ENCODE data around the gene ASTL.

Gene ASTL

DNA sequence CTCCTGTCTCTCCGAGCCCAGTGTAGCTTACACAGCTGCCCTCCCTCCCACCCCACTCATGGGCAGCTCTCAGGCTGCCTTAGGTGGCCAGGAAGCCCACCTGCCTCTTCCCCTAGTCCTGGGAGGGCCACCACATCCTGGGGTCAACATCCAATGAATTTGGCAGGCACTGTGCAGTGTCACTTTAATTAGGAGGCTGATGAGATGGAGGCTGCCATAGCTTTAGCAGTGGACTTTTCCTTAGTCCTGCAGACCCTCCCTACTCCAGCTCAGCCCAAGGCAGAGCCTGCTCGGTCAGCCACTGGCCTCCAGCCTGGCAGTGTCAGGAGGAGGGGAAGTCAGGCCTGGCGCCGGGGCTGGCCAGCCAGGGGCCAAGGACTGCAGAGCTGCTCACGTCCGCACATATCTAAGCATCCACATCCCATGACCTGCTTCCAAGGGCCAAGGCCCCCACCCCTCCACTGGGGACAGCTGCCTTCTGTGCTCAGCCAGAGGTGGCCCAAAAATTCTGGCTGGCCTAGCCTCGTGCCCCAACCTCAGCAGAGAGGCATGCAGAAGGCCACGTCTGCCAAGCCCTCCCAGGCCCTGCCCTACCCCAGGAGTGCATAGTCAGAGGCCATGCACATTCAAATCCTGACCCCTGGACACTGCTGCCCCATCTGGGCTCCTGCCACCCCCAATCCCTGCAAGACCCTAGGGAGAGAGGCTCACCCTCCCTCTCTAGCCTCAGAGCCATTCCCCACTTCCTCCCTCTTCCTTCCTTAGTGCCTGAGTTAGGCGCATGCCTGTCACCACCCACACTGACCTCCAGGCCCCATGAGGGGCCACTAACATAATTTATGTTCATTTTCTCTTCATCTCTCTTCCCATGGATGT is 55.0 kb downstream of the ASTL start:
- no peak for DNase-seq (ENCODE audit: low read depth)

DNA sequence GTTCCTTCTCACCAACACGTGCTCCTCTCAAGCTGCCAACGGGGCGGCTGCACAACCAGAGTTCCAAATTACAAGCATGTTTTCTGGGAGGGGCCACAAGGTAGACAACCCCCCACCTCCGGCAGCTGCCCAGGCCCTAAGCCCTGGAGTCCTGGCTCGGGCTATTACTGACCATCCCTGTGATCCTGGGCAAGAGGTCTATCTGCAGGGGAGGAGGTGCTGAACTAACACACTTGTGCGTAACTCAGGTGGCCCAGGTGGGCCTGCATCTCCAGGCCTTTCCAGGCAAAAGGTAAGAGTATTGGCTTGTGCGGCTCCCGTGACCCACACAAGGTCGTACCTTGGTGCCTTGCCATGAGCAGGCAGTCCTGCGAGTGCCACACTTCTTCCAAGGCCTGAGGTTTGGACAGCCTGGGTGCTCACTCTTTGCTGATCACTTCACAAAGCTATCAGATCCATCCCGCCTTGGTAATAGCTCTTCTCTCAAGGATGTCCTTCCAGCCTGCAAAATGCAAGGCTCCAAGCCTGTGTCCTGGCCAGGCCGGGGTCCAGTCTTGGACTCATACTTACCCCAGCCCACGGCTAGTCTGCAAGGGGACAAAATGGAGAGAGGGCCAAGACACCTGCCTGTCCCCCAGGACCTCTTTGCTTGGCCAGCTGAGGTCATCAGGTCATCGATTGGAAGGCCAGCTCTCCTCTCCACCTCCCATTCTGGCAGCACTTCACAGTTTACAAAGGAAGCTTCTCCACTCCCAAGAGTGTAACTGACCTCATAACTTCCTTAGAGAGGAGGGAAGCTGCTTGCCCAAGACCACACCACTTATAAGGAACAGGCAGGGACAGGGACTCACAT is 55.9 kb downstream of the ASTL start:
- DNase-seq (ENCODE audit: low read depth) = no peak

DNA sequence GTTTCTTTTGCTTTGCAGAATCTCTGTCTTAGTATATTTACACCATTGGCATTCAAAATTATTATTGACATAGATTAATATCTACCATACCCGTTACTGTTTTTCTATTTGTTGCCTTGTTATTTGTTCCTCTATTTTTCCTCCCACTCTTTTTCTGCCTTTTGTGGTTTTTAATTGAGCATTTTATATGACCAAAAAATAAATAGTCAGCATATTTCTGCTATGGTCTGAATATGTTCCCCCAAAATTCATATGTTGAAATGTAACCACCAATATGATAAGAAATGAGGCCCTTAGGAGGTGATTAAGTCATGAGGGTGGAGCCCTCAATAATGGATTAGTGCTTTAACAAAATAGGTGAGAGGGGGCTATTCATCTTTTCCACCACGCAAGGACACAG is 57.3 kb downstream of the ASTL start:
- DNase-seq (ENCODE audit: low read depth) = no peak

DNA sequence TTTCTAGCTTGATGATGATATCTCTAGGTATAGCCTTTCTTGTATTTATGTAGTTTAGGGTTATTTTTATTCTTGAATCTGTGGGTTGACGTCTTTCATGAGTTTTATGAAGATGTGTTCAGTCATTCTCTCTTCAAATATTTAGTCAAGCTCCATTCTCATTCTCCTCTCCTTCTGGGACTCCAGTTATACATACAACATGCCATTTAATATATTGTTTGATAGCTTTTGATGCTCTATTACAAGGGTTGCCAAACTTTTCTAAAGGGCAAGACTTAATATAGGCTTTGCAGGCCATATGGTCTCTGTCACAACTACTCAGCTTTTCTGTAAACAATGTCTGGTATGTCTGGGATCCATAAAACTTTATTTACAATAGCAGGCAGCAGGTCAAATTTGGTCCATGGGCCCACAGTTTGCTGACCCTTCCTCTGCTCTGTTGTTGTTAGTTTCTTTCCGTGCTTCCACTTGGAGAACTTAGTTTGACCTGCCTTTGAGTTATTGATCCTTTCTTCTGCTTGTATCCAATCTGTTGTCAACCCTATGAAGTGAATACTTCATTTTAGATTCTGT is 63.0 kb downstream of the ASTL start:
- no peak for DNase-seq (ENCODE audit: low read depth)

DNA sequence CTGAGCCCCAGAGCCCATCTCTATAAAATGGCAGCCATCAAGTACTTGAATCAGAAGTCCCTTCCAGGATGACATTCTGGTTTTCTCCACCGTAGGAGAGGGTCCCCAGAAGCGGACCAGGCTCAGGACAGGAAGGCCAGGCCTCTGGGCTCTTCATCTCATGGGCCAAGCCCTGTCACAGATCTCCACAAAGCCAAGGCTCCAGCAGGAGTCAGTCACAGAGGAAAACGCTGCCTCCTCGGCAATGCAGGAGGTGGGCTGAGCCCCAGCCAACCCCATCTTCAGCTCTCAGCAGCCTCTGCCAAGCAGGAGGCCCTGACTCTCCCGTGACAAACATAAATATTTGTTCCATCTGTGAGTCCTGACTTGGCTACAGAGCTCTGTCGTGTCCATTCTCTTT is 64.1 kb downstream of the ASTL start:
- no peak for DNase-seq (ENCODE audit: low read depth)

DNA sequence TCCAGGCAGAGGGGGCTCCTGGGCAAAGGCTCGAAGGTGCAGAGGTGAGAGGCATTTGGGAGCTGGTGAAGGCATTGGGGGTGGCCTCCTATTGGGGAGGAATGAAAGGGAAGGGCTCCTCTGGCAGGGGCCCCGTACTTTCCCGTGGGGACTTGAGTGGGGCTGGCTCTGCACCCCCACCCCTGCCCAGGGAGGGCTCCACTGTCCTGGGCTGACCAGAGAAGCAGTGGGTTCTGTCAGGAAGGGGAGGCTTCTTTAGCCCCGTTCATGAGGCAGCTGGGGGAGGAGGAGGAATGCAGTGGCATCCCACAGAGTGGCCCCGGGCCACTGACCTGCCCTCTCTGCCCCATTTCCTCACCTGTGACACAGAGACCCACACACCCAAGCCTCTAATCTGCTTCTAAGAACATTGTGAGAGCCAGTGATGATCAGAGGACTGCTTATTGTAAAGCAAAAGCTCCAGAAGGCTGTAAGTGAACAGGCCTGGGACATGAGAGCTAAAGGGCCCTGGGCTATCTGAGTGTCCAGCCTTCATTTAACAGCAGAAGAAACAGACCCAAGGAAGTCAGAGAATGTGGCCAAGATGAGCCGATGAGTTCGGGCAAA is 65.0 kb downstream of the ASTL start:
- DNase-seq (ENCODE audit: low read depth) = no peak

Data from stimulated activated CD4-positive, alpha-beta T cell treated with anti-CD3 and anti-CD28 coated beads, Interleukin-2, amount 100 ng/mL, for 4 hours (primary cell).